BLaER1 treated with 17β-estradiol and CSF1 and Interleukin-3, amounts not matched to agents 10 nM and 100 nM (cell line): ENCODE results near the gene NSFL1C.

Source experiments
- H3K27ac ChIP-seq, 11 experiments: shearing (Covaris generic); formaldehyde crosslinking; 2 replicates each; pipeline ENCODE4 v1.8.1; 2022
- H3K27me3 ChIP-seq, 11 experiments: shearing (Covaris generic); formaldehyde crosslinking; 2 replicates each; pipeline ENCODE4 v1.8.1; 2022
- H3K36me3 ChIP-seq, 11 experiments: shearing (Covaris generic); formaldehyde crosslinking; 2 replicates each; pipeline ENCODE4 v1.8.1; 2022
- H3K4me1 ChIP-seq, 10 experiments: shearing (Covaris generic); formaldehyde crosslinking; 2 replicates each; pipeline ENCODE4 v1.8.1; 2022
- H3K4me2 ChIP-seq, 11 experiments: shearing (Covaris generic); formaldehyde crosslinking; 2 replicates each; pipeline ENCODE4 v1.8.1; 2022
- H3K4me3 ChIP-seq, 10 experiments: shearing (Covaris generic); formaldehyde crosslinking; 2 replicates each; pipeline ENCODE4 v1.8.1; 2022
- H3K9ac ChIP-seq, 11 experiments: shearing (Covaris generic); formaldehyde crosslinking; 2 replicates each; pipeline ENCODE4 v1.8.1; 2022
- H3K9me3 ChIP-seq, 11 experiments: shearing (Covaris generic); formaldehyde crosslinking; replicated peaks in 1 of 11; 2 replicates each; pipeline ENCODE4 v1.8.1; 2022
- H4K20me1 ChIP-seq, 11 experiments: shearing (Covaris generic); formaldehyde crosslinking; 2 replicates each; pipeline ENCODE4 v1.8.1; 2022
- Cebpa-rat ChIP-seq, 11 experiments: shearing (Covaris generic); IDR thresholded peaks; 2 replicates each; pipeline ENCODE4 v1.8.1; 2022

Gene NSFL1C

DNA sequence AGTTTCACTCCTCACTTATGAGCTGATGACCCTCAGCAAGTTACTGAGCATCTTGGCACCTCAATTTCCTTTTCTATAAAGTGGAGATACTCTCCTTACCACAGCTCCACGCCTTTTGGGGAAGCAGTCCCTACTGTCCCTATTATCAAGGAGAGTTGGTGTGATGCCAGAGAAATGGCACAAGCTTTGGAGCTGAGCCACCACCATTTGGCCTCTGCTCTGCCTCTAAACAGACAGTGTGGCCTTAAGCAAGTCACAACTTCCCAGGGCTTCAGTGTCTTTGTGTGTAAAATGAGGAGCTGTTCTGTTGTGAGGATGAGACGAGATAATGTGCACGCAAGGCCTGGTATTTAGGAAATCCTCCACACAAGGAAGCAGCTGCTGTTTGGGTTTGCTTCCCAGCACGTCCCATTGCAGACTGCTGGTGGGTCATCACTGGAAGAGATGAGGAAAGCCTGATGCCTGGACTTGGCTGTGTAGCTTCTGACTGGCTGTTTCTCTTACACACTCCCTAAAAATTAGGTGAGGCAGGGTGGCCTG lies 18.5 kb downstream of the NSFL1C start:
- Histone ChIP-seq H3K4me1 (peaks cover 0 to 44% (median 31%) of the 10 kb centered on the region in 10 experiments; a peak in 17 of 20 replicates), H3K36me3 (peaks cover 96 to 100% (median 100%) of the 10 kb centered on the region in 11 experiments), H3K9ac (peak overlapping the region in 1 of 11 experiments; percentile 20; a peak in 1 of 22 replicates), H3K9me3 (no peaks in the 10 kb centered on the region), H3K4me3 (no peak overlapping the region), H4K20me1 (peaks cover 25 to 86% (median 48%) of the 10 kb centered on the region in 11 experiments; a peak in 21 of 22 replicates), H3K27me3 (no peaks in the 10 kb centered on the region), H3K4me2 (no peak overlapping the region; a peak in 1 of 22 replicates), H3K27ac (no peak overlapping the region)
- no peak for TF ChIP-seq Cebpa-rat (IDR thresholded peaks at IDR 0.05)

- TF ChIP-seq Cebpa-rat (IDR thresholded peaks at IDR 0.05): no peak
- peaks cover 0 to 54% (median 42%) of the 10 kb centered on the region in 10 experiments; a peak in 17 of 20 replicates for H3K4me1 ChIP-seq
- no peak overlapping the region for H3K4me2 ChIP-seq
- H3K4me3 ChIP-seq: no peak overlapping the region
- no peaks in the 10 kb centered on the region for H3K9me3 ChIP-seq
- no peak overlapping the region for H3K27ac ChIP-seq
- peaks cover 92 to 100% (median 99%) of the 10 kb centered on the region in 11 experiments for H3K36me3 ChIP-seq
- H3K9ac ChIP-seq: no peak overlapping the region
- no peaks in the 10 kb centered on the region for H3K27me3 ChIP-seq
- peaks cover 41 to 90% (median 60%) of the 10 kb centered on the region in 11 experiments; a peak in 21 of 22 replicates for H4K20me1 ChIP-seq
Observed at GRCh38 chr20:1446536-1446935, 20.1 kb downstream of the NSFL1C start.

- Histone ChIP-seq H3K9ac (peak overlapping the region in 3 of 11 experiments; percentile 15 to 36 (median 15); a peak in 3 of 22 replicates), H3K27me3 (no peaks in the 10 kb centered on the region), H3K27ac (peak overlapping the region in 2 of 11 experiments; percentile 34 to 35; a peak in 3 of 22 replicates), H3K4me2 (peak overlapping the region in 9 of 11 experiments; percentile 51 to 88 (median 80); a peak in 18 of 22 replicates), H3K36me3 (peaks cover 65 to 91% (median 83%) of the 10 kb centered on the region in 11 experiments), H3K4me3 (no peak overlapping the region), H4K20me1 (peaks cover 41 to 99% (median 70%) of the 10 kb centered on the region in 11 experiments; a peak in 21 of 22 replicates), H3K9me3 (no peaks in the 10 kb centered on the region), H3K4me1 (peaks cover 6 to 63% (median 47%) of the 10 kb centered on the region in 10 experiments; a peak in 19 of 20 replicates)
- TF ChIP-seq Cebpa-rat (IDR thresholded peaks at IDR 0.05): no peak
Observed at GRCh38 chr20:1443085-1443484, 23.6 kb downstream of the NSFL1C start.

DNA sequence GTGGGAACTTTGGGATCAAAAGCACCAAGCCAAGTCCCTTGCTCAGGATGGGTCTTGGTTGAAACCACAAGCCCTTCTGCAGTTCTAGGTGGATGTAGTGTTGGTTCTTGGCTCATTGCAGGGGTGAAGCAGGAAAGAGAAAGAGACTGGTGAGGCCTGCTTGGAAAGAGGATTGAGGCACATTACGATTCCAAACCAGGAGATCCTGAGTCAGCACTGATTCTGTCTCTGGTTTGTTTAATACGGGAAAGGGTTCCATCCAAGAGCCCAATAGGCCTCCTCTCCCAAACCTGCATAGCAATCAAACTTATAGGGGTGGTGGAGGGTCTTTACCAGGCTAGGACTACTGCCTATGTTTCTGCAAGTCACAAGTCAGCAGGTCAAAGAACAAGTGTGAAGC lies 24.3 kb downstream of the NSFL1C start:
- Histone ChIP-seq H3K36me3 (peaks cover 57 to 83% (median 75%) of the 10 kb centered on the region in 11 experiments), H3K4me1 (peaks cover 11 to 71% (median 54%) of the 10 kb centered on the region in 10 experiments; a peak in 19 of 20 replicates), H3K4me2 (peak overlapping the region in 7 of 11 experiments; percentile 73 to 88 (median 83); a peak in 11 of 22 replicates), H3K27me3 (no peaks in the 10 kb centered on the region), H3K4me3 (no peak overlapping the region), H3K27ac (no peak overlapping the region), H3K9ac (no peak overlapping the region), H4K20me1 (peaks cover 36 to 96% (median 67%) of the 10 kb centered on the region in 11 experiments; a peak in 21 of 22 replicates), H3K9me3 (no peaks in the 10 kb centered on the region)
- no peak for TF ChIP-seq Cebpa-rat (IDR thresholded peaks at IDR 0.05)

DNA sequence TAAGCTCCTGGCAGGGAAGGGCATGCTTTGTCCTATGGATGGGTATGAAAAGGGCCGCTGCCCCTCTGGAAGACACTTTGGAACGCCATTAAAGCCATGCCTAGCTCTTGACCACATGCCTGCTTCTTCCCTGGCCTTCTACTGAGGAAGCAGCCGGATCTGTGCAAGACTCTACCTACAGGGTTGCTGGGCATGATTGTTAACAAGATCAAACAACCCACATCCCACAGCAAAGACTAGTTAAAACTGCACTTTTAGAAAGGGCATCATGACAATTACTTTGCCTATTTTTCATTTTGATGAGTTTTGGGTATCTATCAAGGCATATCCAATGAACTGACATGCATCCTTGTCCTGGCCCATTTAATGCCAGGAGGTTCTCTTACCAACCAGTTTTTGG lies 25.5 kb downstream of the NSFL1C start:
- Histone ChIP-seq H3K4me3 (no peak overlapping the region), H3K9ac (0 out of 22 replicates have a peak overlapping the region, but pooled peaks of 1 of the 11 experiments have one; percentile 14), H3K4me2 (peak overlapping the region in 3 of 11 experiments; percentile 2 to 17 (median 13); a peak in 3 of 22 replicates), H3K36me3 (peaks cover 45 to 71% (median 63%) of the 10 kb centered on the region in 11 experiments), H4K20me1 (peaks cover 26 to 89% (median 65%) of the 10 kb centered on the region in 11 experiments; a peak in 21 of 22 replicates), H3K9me3 (no peaks in the 10 kb centered on the region), H3K27me3 (no peaks in the 10 kb centered on the region), H3K4me1 (peaks cover 11 to 81% (median 55%) of the 10 kb centered on the region in 10 experiments; a peak in 19 of 20 replicates), H3K27ac (no peak overlapping the region)
- no peak for TF ChIP-seq Cebpa-rat (IDR thresholded peaks at IDR 0.05)

GRCh38 chr20:1440024-1440423 lies 26.6 kb downstream of the NSFL1C start:
- H3K4me3 ChIP-seq: no peak overlapping the region
- H3K27me3 ChIP-seq: no peaks in the 10 kb centered on the region; a peak in 1 of 22 replicates
- H3K36me3 ChIP-seq: peaks cover 34 to 60% (median 52%) of the 10 kb centered on the region in 11 experiments
- H3K4me1 ChIP-seq: peaks cover 21 to 88% (median 59%) of the 10 kb centered on the region in 10 experiments
- no peak for TF ChIP-seq Cebpa-rat (IDR thresholded peaks at IDR 0.05)
- no peak overlapping the region for H3K4me2 ChIP-seq
- peaks cover 21 to 80% (median 65%) of the 10 kb centered on the region in 11 experiments; a peak in 21 of 22 replicates for H4K20me1 ChIP-seq
- no peak overlapping the region for H3K9ac ChIP-seq
- H3K9me3 ChIP-seq: no peaks in the 10 kb centered on the region
- H3K27ac ChIP-seq: no peak overlapping the region

DNA sequence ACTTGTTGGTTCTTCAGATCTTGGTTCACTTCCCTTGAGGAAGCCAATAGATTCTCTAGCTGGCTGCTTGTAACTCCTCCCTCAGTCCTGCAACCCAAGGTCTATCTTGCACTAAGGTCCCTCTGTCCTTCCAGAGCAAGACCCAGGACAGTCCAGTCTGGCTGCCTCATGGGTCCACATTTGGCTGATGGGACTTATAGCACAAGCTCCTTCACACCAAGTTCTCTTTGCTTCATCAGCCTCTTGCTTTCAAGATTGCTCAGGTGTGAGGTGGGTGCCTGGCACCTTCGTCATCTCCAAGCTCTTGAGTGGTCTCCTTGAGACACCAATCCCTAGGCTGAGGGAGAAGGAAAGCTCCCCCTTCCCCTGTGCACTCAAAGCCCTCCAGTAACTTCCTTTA lies 28.3 kb downstream of the NSFL1C start:
- H3K27ac ChIP-seq: no peak overlapping the region
- peaks cover 0 to 9% (median 0%) of the 10 kb centered on the region in 11 experiments; a peak in 6 of 22 replicates for H3K27me3 ChIP-seq
- H3K36me3 ChIP-seq: peaks cover 17 to 44% (median 35%) of the 10 kb centered on the region in 11 experiments; a peak in 21 of 22 replicates
- H4K20me1 ChIP-seq: peaks cover 15 to 74% (median 54%) of the 10 kb centered on the region in 11 experiments; a peak in 20 of 22 replicates
- H3K9me3 ChIP-seq: peaks cover 0 to 7% (median 6%) of the 10 kb centered on the region in 11 experiments; a peak in 12 of 22 replicates
- H3K9ac ChIP-seq: no peak overlapping the region
- H3K4me1 ChIP-seq: peaks cover 37 to 87% (median 57%) of the 10 kb centered on the region in 10 experiments
- no peak overlapping the region for H3K4me3 ChIP-seq
- peak overlapping the region; percentile 6 to 86 (median 73); a peak in 19 of 22 replicates for H3K4me2 ChIP-seq
- TF ChIP-seq Cebpa-rat (IDR thresholded peaks at IDR 0.05): no peak

DNA sequence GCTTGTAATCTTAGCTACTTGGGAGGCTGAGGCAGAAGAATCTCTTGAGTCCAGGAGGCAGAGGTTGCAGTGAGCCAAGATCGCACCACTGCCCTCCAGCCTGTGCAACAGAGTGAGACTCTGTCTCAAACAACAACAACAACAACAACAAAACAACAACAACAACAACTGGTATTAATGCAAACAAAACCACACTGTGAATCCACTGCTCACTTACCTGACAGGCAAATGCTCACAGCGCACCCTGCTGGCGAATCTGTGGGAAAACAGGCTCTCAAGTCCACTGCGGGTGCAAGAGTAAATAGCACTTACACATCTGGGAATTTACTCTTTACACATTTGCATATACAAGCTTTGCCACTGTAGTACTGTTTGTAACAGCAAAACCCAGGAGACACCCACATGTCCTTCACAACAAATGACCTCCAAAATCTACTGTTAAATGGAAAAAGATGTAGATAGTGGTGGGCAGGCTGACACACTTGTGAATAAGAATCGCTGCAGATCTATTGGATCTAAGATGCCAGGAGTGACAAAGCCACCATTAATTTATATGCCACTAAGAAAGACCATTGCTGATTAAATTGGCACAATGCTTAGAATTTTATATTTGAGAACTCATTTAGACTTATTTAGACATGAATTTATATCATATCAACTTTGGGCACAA lies 29.3 kb downstream of the NSFL1C start:
- Histone ChIP-seq H4K20me1 (peaks cover 11 to 64% (median 44%) of the 10 kb centered on the region in 11 experiments; a peak in 18 of 22 replicates), H3K9me3 (peaks cover 0 to 11% (median 9%) of the 10 kb centered on the region in 11 experiments; a peak in 12 of 22 replicates), H3K4me1 (peaks cover 37 to 77% (median 48%) of the 10 kb centered on the region in 10 experiments), H3K4me2 (peak overlapping the region in 10 of 11 experiments; percentile 1 to 73 (median 41); a peak in 11 of 22 replicates), H3K9ac (no peak overlapping the region), H3K27me3 (peaks cover 0 to 19% (median 0%) of the 10 kb centered on the region in 11 experiments; a peak in 6 of 22 replicates), H3K27ac (no peak overlapping the region; a peak in 1 of 22 replicates), H3K36me3 (peaks cover 10 to 34% (median 26%) of the 10 kb centered on the region in 11 experiments; a peak in 21 of 22 replicates), H3K4me3 (no peak overlapping the region)
- no peak for TF ChIP-seq Cebpa-rat (IDR thresholded peaks at IDR 0.05)
